IMR-90 (cell line): ENCODE results near the gene DPCD. TPM values are rescaled to one million over a fixed set of nuclear protein-coding genes. Genes with fewer than 3 reads are reported as not detected.

Source experiments
- ATAC-seq: fragments of 200-7000 bp; cut with Tn5 transposase; 2 replicates; pipeline ENCODE4 v1.9.1; 2020; ENCODE audit warnings: low read depth, mild to moderate bottlenecking, moderate library complexity
- BruUV-seq: library from RNA; stranded (reverse); fragments of 400-500 nt; replicated peaks from 2 replicates; lab custom pipeline; 2021; lab: Mats Ljungman, UMichigan
- CTCF ChIA-PET: fragments of 300-600 bp; formaldehyde crosslinking; extraction: SDS; loops from one replicate; lab custom pipeline; 2021; ENCODE audit warnings: antibody characterized with exemption; lab: Yijun Ruan, JAX
- POLR2A ChIA-PET: fragments of 300-600 bp; sonication (Branson Sonifier 250); formaldehyde crosslinking; loops from one replicate; lab custom pipeline; 2022; ENCODE audit warnings: antibody characterized with exemption; ENCODE audit not compliant: unreplicated experiment; lab: Charles Lee
- DNase-seq: peaks from one replicate; pipeline ENCODE4 v3.0.0; 2013
- H2AFZ ChIP-seq: replicated peaks from 2 replicates; pipeline ENCODE3; 2013; ENCODE audit warnings: low read length, mild to moderate bottlenecking; ENCODE audit not compliant: poor library complexity
- H2AK5ac ChIP-seq: 2 replicates; pipeline ENCODE4 v1.6.1; 2013; ENCODE audit warnings: low read depth, low read length, inconsistent platforms
- H2AK9ac ChIP-seq: replicated peaks from 2 replicates; pipeline ENCODE3; 2013; ENCODE audit warnings: mild to moderate bottlenecking, low read depth, low read length, moderate library complexity; ENCODE audit not compliant: poor library complexity
- H2BK120ac ChIP-seq: 2 replicates; pipeline ENCODE4 v1.6.1; 2013; ENCODE audit warnings: low read depth, low read length, inconsistent platforms
- H2BK15ac ChIP-seq: 3 replicates; pipeline ENCODE4 v1.6.1; 2013; ENCODE audit warnings: low read depth, low read length, inconsistent platforms
- H2BK20ac ChIP-seq: 2 replicates; pipeline ENCODE4 v1.6.1; 2013; ENCODE audit warnings: low read depth, mild to moderate bottlenecking, inconsistent platforms, low read length, moderate library complexity
- H2BK5ac ChIP-seq: 2 replicates; pipeline ENCODE4 v1.6.1; 2013; ENCODE audit warnings: mild to moderate bottlenecking, low read depth, low read length, inconsistent platforms; ENCODE audit not compliant: poor library complexity, severe bottlenecking
- H3K14ac ChIP-seq: replicated peaks from 2 replicates; pipeline ENCODE4 v1.6.1; 2013; ENCODE audit warnings: low read depth, low read length, inconsistent platforms
- H3K18ac ChIP-seq: 2 replicates; pipeline ENCODE4 v1.6.1; 2013; ENCODE audit warnings: low read depth, low read length, control low read depth
- H3K23ac ChIP-seq: 2 replicates; pipeline ENCODE4 v1.6.1; 2013; ENCODE audit warnings: low read depth, low read length, inconsistent platforms
- H3K27ac ChIP-seq: 2 replicates; pipeline ENCODE4 v1.5.1; 2013; ENCODE audit warnings: mild to moderate bottlenecking, control low read depth, low read length; ENCODE audit not compliant: insufficient read depth
- H3K27me3 ChIP-seq: 2 replicates; pipeline ENCODE4 v1.6.1; 2013; ENCODE audit warnings: low read length; ENCODE audit not compliant: control insufficient read depth, insufficient read depth
- H3K36me3 ChIP-seq: 2 replicates; pipeline ENCODE4 v1.6.1; 2013; ENCODE audit warnings: low read length, mixed read lengths; ENCODE audit not compliant: control insufficient read depth, insufficient read depth
- H3K4ac ChIP-seq: 2 replicates; pipeline ENCODE4 v1.6.1; 2013; ENCODE audit warnings: low read depth, low read length, inconsistent platforms
- H3K4me1 ChIP-seq: 2 replicates; pipeline ENCODE4 v1.6.1; 2013; ENCODE audit warnings: low read length, mixed read lengths; ENCODE audit not compliant: control insufficient read depth, insufficient read depth
- H3K4me2 ChIP-seq: 2 replicates; pipeline ENCODE4 v1.6.1; 2013; ENCODE audit warnings: low read depth, mild to moderate bottlenecking, control low read depth, low read length, moderate library complexity
- H3K4me3 ChIP-seq: 2 replicates; pipeline ENCODE4 v1.5.1; 2013; ENCODE audit warnings: low read depth, mild to moderate bottlenecking, control low read depth, low read length, moderate library complexity; ENCODE audit not compliant: insufficient read depth
- H3K56ac ChIP-seq: 2 replicates; pipeline ENCODE4 v1.6.1; 2013; ENCODE audit warnings: low read length, inconsistent platforms; ENCODE audit not compliant: insufficient read depth; ENCODE audit errors: extremely low read depth
- H3K79me1 ChIP-seq, 2 experiments: 2 replicates each; pipeline ENCODE4 v1.6.1; 2013; ENCODE audit warnings: low read length in 2 of 2, inconsistent platforms in 1 of 2, low read depth in 1 of 2
- H3K9ac ChIP-seq: 2 replicates; pipeline ENCODE4 v1.6.1; 2013; ENCODE audit warnings: low read depth, low read length, control low read depth
- H3K9me1 ChIP-seq: 2 replicates; pipeline ENCODE4 v1.6.1; 2013; ENCODE audit warnings: low read length, inconsistent platforms; ENCODE audit not compliant: insufficient read depth
- H3K9me3 ChIP-seq: 2 replicates; pipeline ENCODE4 v1.6.1; 2013; ENCODE audit warnings: low read length; ENCODE audit not compliant: control insufficient read depth, insufficient read depth
- H4K20me1 ChIP-seq: 2 replicates; pipeline ENCODE4 v1.6.1; 2013; ENCODE audit warnings: low read length, inconsistent platforms; ENCODE audit not compliant: insufficient read depth
- H4K5ac ChIP-seq: 2 replicates; pipeline ENCODE4 v1.6.1; 2013; ENCODE audit warnings: mild to moderate bottlenecking, low read depth, low read length, control low read depth
- H4K8ac ChIP-seq, 2 experiments: 2 replicates each; pipeline ENCODE4 v1.6.1; 2013; ENCODE audit warnings: low read depth in 2 of 2, low read length in 2 of 2, control low read depth in 1 of 2, inconsistent platforms in 1 of 2
- H4K91ac ChIP-seq: 2 replicates; pipeline ENCODE4 v1.6.1; 2013; ENCODE audit warnings: low read depth, low read length, inconsistent platforms; ENCODE audit not compliant: insufficient read depth
- BHLHE40 ChIP-seq: fragments of 150-350 bp; IDR thresholded peaks from 2 replicates; pipeline ENCODE4 v1.6.1; 2016; ENCODE audit warnings: mild to moderate bottlenecking, low read depth, low read length
- CTCF ChIP-seq: conservative IDR thresholded peaks from 2 replicates; pipeline ENCODE4 v1.5.1; 2012; ENCODE audit warnings: mild to moderate bottlenecking, low read depth, low read length, improper control_type of control experiment
- MAZ ChIP-seq: IDR thresholded peaks from 2 replicates; pipeline ENCODE4 v1.6.1; 2012; ENCODE audit warnings: low read depth, mild to moderate bottlenecking, low read length, improper control_type of control experiment, moderate library complexity, borderline replicate concordance
- POLR2A ChIP-seq: IDR thresholded peaks from 2 replicates; pipeline ENCODE4 v1.6.1; 2012; ENCODE audit warnings: mild to moderate bottlenecking, low read depth, low read length
- RFX5 ChIP-seq: IDR thresholded peaks from 2 replicates; pipeline ENCODE4 v1.8.0; 2012; ENCODE audit warnings: low read depth, mild to moderate bottlenecking, low read length, moderate library complexity
- WGBS, 2 experiments: methylation state at CpG; one replicate each; pipeline versions ENCODE4 v1.1.5 to v1.1.7; 2013; ENCODE audit warnings: missing lambda C conversion rate in 2 of 2; ENCODE audit not compliant: insufficient read length in 1 of 2; ENCODE audit errors: extremely low coverage in 2 of 2; 5-methylcytosine and 5-hydroxymethylcytosine counted together
- dilution Hi-C: fragments of 300-500 bp; cut with HindIII; formaldehyde crosslinking; loops from one replicate; pipeline ENCODE4 v1.14.3; 2018; ENCODE audit warnings: low sequenced_read_pairs; ENCODE audit not compliant: unreplicated experiment
- in situ Hi-C: fragments of 300-500 bp; cut with MboI; formaldehyde crosslinking; loops from 3 replicates; pipeline ENCODE4 v1.14.3; 2019; ENCODE audit warnings: low sequenced_read_pairs, inconsistent platforms, mixed read lengths
- intact Hi-C: fragments of 100-400 bp; cut with micrococcal nuclease; formaldehyde crosslinking; loops from 2 replicates; pipeline ENCODE4 v1.10.0; 2022
- polyA plus RNA-seq, 3 experiments: library from polyadenylated mRNA; depleted of rRNA; stranded (reverse); fragments of >200 nt; gene quantifications; 2 replicates each; pipeline ENCODE4 v1.2.3, GENCODE V29; 2012; ENCODE audit warnings: low replicate concordance in 1 of 3
- total RNA-seq: library from RNA; depleted of rRNA; stranded (reverse); fragments of >200 nt; gene quantifications from 2 replicates; pipeline ENCODE4 v1.2.3, GENCODE V29; 2012

Gene DPCD
- total and polyA plus RNA-seq, 2 of the 4 experiments (the other 2 are of a cell fraction): 59.1 to 73.7 TPM

GRCh38 chr10:101643546-101643945, 55.4 kb downstream of the DPCD start:
- Histone ChIP-seq H2BK120ac (no peak overlapping the region), H2BK15ac (no peak overlapping the region), H4K5ac (no peak overlapping the region), H3K18ac (no peak overlapping the region), H3K9ac (no peak overlapping the region), H2BK20ac (no peak overlapping the region), H4K91ac (no peak overlapping the region), H3K36me3 (peaks cover 9% of the 10 kb centered on the region; the same call in 1 of the 2 replicates), H4K8ac (no peak overlapping the region), H3K14ac (no peak overlapping the region), H3K79me1 (no peaks in the 10 kb centered on the region), H3K23ac (no peak overlapping the region), H3K27ac (no peak overlapping the region), H3K4me1 (no peaks in the 10 kb centered on the region), H2AFZ (no peak overlapping the region), H3K56ac (no peak overlapping the region), H3K4me3 (no peak overlapping the region), H4K20me1 (no peaks in the 10 kb centered on the region; the same call in 1 of the 2 replicates), H3K27me3 (no peaks in the 10 kb centered on the region), H3K9me1 (peaks cover 12% of the 10 kb centered on the region; the same call in 1 of the 2 replicates), H2AK9ac (no peak overlapping the region), H3K4ac (no peak overlapping the region), H3K4me2 (no peak overlapping the region), H2AK5ac (no peak overlapping the region), H3K9me3 (no peaks in the 10 kb centered on the region), H2BK5ac (no peak overlapping the region)
- dilution Hi-C loops (no loop called here), intact Hi-C loops (no loop called here), in situ Hi-C loops (no loop called here)
- CTCF ChIA-PET: no interaction called here
- POLR2A ChIA-PET: no interaction called here
- WGBS, 2 experiments: no CpG with 5 or more reads among the region's 3 CpGs
- DNase-seq (no peak), ATAC-seq (no peak)
- TF ChIP-seq POLR2A (no peak), BHLHE40 (no peak), RFX5 (no peak), CTCF (no peak), MAZ (no peak)
- BruUV-seq: no TSS peak
